ENCODE results near the gene PCNX4. TPM values are rescaled to one million over a fixed set of nuclear protein-coding genes. Genes with fewer than 3 reads are reported as not detected.

The PCNX4 gene
- total RNA-seq, 4 donors from 2014 or later: 63.5 to 139 (median 85.4) TPM

DNA sequence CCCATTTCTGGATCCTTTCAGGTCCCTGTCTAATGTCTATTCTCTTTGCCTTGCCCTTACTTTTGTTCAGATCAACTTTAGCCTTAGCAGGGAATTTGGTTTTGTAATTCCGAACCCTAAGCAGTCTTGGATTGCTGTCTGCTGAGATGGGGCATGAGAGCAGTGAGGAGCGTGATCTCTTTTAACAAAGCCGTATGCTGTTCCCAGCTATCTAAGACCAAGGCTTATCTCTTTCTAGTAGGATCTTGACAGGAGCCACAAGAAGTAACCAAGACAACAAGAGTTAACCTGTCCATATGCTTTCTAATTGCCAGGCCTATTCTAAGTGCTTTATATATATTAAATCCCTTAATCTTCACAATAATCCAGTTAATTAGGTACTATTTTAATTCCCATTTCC lies 78.0 kb downstream of the PCNX4 start:
- no peak for DNase-seq
- Histone ChIP-seq H3K4me1 (peaks cover 21 to 48% of the 10 kb centered on the region in 2 donors), H3K27me3 (no peaks in the 10 kb centered on the region), H3K4me3 (replicated peaks in 1 of 3) (no peak overlapping the region), H3K27ac (peak overlapping the region in 2 of 3 donors; percentile 7 to 43), H3K9me3 (no peaks in the 10 kb centered on the region), H3K36me3 (no peaks in the 10 kb centered on the region)
- TF ChIP-seq CTCF (IDR thresholded peaks at IDR 0.05) (no peak), POLR2A (IDR thresholded peaks at IDR 0.05) (no peak)
- WGBS, 2 donors: 98 to 99% methylated on average over 3 of the region's 3 CpGs
- intact Hi-C loops (cut with DNase I): no loop called here

DNA sequence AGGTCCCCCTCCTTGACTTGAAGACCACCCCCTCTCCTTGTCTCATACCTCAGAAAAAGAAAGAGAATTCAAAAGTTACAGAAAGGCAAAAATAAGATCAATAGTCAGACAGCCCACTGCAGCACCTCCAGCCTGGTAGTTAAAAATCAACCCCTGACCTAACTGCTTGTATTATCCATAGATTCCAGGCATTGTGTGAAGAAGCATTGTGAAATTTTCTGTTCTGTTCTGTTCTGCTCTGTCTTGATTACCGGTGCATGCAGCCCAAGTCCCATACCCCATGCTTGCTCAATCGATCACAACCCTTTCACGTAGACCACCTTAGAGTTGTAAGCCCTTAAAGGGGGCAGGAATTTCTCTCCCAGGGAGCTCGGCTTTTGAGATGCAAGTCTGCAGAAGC lies 79.2 kb downstream of the PCNX4 start:
- intact Hi-C loops (cut with DNase I): no loop called here
- H3K4me3 ChIP-seq (replicated peaks in 1 of 3): no peak overlapping the region
- TF ChIP-seq CTCF (IDR thresholded peaks at IDR 0.05) (no peak), POLR2A (IDR thresholded peaks at IDR 0.05) (no peak)
- H3K4me1 ChIP-seq: peaks cover 16 to 43% of the 10 kb centered on the region in 2 donors
- H3K36me3 ChIP-seq: no peaks in the 10 kb centered on the region
- H3K27ac ChIP-seq: no peak overlapping the region
- no peaks in the 10 kb centered on the region for H3K27me3 ChIP-seq
- no peak for DNase-seq
- no peaks in the 10 kb centered on the region for H3K9me3 ChIP-seq
- 93 to 96% methylated on average over 4 of the region's 4 CpGs for whole genome bisulfite sequencing, 2 donors

DNA sequence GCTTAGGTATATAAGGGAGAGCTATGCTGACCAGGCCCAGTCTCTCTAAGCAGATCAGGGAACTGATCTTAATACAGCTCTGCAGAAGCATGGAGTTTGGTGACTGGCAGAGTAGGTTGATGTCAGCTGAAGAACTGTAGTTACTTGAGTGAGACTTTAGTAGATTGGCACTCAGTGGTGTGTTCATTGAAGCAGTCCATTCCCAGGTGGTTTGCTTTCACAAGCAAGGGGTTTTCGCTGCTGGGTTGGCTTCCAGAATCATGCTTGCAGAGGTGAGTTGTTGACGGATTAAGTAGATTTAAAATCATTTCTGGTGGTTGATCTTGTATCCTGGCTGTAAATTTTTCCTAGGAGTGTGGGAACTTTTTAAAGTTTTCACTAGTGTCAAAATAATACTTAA lies 80.0 kb downstream of the PCNX4 start:
- WGBS, 2 donors: 35 to 39% methylated on average over 2 of the region's 2 CpGs
- Histone ChIP-seq H3K4me3 (replicated peaks in 1 of 3) (no peak overlapping the region), H3K4me1 (peaks cover 11 to 36% of the 10 kb centered on the region in 2 donors), H3K9me3 (no peaks in the 10 kb centered on the region), H3K27ac (peak overlapping the region; percentile 35 to 69 (median 43)), H3K27me3 (no peaks in the 10 kb centered on the region), H3K36me3 (no peaks in the 10 kb centered on the region)
- peak; percentile 72 to 81 for DNase-seq
- intact Hi-C loops (cut with DNase I): no loop called here
- TF ChIP-seq CTCF (IDR thresholded peaks at IDR 0.05) (no peak), POLR2A (IDR thresholded peaks at IDR 0.05) (peak in 1 of 2 donors; percentile 27)

GRCh38 chr14:60174352-60175254 lies 82.9 kb downstream of the PCNX4 start:
- Histone ChIP-seq H3K27me3 (no peaks in the 10 kb centered on the region), H3K36me3 (no peaks in the 10 kb centered on the region), H3K9me3 (no peaks in the 10 kb centered on the region), H3K4me1 (peaks cover 0 to 16% of the 10 kb centered on the region in 2 donors), H3K4me3 (replicated peaks in 1 of 3) (no peak overlapping the region), H3K27ac (no peak overlapping the region)
- WGBS, 2 donors: 90% methylated on average over 11 of the region's 11 CpGs
- TF ChIP-seq CTCF (IDR thresholded peaks at IDR 0.05) (no peak), POLR2A (IDR thresholded peaks at IDR 0.05) (no peak)
- DNase-seq: no peak
- intact Hi-C loops (cut with DNase I): no loop called here

- WGBS, 2 donors: 84 to 89% methylated on average over 2 of the region's 2 CpGs
- intact Hi-C loops (cut with DNase I): no loop called here
- H3K9me3 ChIP-seq: no peaks in the 10 kb centered on the region
- TF ChIP-seq POLR2A (IDR thresholded peaks at IDR 0.05) (no peak), CTCF (IDR thresholded peaks at IDR 0.05) (no peak)
- peaks cover 0 to 13% of the 10 kb centered on the region in 2 donors for H3K4me1 ChIP-seq
- no peaks in the 10 kb centered on the region for H3K27me3 ChIP-seq
- no peak for DNase-seq
- no peaks in the 10 kb centered on the region for H3K36me3 ChIP-seq
- no peak overlapping the region for H3K27ac ChIP-seq
- H3K4me3 ChIP-seq (replicated peaks in 1 of 3): no peak overlapping the region
These were observed 83.7 kb downstream of the PCNX4 start for GRCh38 chr14:60175255-60175902.

All from thyroid gland (tissue), 4 donors.